ENCODE results near the gene ZNRD2.

The ZNRD2 gene

DNA sequence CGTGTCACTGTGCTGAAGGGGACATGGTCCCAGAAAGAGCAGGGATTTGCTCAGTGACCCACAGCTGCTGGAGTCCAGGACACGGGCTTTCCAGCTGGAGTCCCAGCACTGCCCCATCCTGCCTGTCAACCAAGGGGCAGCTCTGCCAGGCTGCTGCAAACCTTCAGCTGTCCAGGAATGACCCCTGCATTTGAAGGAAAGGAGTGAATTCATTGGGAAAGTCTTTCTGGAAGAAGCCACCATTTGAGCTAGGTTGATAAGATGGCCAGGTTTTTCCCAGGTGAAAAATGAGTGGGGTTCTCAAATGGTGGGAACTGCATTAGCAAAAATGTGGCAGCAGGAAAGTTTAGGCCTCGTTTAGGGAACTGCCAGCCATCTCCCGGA, 16.0 kb downstream of the ZNRD2 start:
- Histone ChIP-seq H3K36me3 (replicated peaks; ENCODE audit: insufficient read depth, low read length) (no peaks in the 10 kb centered on the region), H3F3A (ENCODE audit: insufficient read depth, low read length) (peaks cover 32% of the 10 kb centered on the region), H3K9me2 (replicated peaks; ENCODE audit: insufficient read depth, low read length) (no peaks in the 10 kb centered on the region), H3K27ac (ENCODE audit: low read length) (peak overlapping the region; percentile 99; the same call in 1 of the 2 replicates), H3K9ac (ENCODE audit: low read length) (no peak overlapping the region), H3K4me2 (ENCODE audit: low read depth, low read length) (peak overlapping the region; percentile 95; the same call in 1 of the 2 replicates), H3K79me2 (ENCODE audit: low read length) (peaks cover 18% of the 10 kb centered on the region), H3K9me3 (replicated peaks; ENCODE audit: insufficient read depth, low read length) (no peaks in the 10 kb centered on the region), H2AFZ (ENCODE audit: low read length) (no peak overlapping the region), H3K4me3 (ENCODE audit: low read length) (no peak overlapping the region), H3K4me1 (ENCODE audit: low read length) (peaks cover 33% of the 10 kb centered on the region), H4K20me1 (ENCODE audit: insufficient read depth, low read length) (no peaks in the 10 kb centered on the region), H3K27me3 (replicated peaks; ENCODE audit: insufficient read depth, low read length) (no peaks in the 10 kb centered on the region)
- TF ChIP-seq, protein P1, sequence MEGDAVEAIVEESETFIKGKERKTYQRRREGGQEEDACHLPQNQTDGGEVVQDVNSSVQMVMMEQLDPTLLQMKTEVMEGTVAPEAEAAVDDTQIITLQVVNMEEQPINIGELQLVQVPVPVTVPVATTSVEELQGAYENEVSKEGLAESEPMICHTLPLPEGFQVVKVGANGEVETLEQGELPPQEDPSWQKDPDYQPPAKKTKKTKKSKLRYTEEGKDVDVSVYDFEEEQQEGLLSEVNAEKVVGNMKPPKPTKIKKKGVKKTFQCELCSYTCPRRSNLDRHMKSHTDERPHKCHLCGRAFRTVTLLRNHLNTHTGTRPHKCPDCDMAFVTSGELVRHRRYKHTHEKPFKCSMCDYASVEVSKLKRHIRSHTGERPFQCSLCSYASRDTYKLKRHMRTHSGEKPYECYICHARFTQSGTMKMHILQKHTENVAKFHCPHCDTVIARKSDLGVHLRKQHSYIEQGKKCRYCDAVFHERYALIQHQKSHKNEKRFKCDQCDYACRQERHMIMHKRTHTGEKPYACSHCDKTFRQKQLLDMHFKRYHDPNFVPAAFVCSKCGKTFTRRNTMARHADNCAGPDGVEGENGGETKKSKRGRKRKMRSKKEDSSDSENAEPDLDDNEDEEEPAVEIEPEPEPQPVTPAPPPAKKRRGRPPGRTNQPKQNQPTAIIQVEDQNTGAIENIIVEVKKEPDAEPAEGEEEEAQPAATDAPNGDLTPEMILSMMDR (IDR thresholded peaks at IDR 0.05; ENCODE audit: low read length) = no peak
- TF ChIP-seq EZH2phosphoT487 (IDR thresholded peaks at IDR 0.05; ENCODE audit: low read length) = no peak
- no peak for TF ChIP-seq EZH2 (optimal IDR thresholded peaks at IDR 0.05; ENCODE audit: low read depth, low read length)
- no peak for DNase-seq

DNA sequence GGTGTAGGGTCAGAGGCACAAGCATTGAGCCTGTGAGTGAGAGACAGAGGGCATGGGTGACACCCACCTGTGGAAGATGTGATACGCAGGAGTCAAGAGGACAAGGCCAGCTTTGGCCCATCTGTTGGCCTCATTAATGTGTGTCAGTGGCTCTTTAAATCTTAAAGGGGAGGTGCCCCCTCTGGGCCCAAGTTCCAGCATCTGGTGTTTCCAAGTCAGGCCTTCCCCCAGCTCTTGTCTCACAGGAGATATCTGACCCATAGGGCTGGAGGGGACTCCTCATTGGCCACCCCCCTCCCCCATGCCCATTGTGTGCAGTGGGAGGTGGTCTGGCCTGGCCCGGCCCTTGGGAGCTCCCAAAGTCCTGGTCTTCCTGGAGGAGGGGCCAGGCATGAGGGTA, 16.4 kb downstream of the ZNRD2 start:
- Histone ChIP-seq H3K9ac (ENCODE audit: low read length) (0 out of 2 replicates have a peak overlapping the region, but pooled peaks have one; percentile 83), H3K9me2 (replicated peaks; ENCODE audit: insufficient read depth, low read length) (no peaks in the 10 kb centered on the region), H3K79me2 (ENCODE audit: low read length) (peaks cover 17% of the 10 kb centered on the region), H3K36me3 (replicated peaks; ENCODE audit: insufficient read depth, low read length) (no peaks in the 10 kb centered on the region), H3K27me3 (replicated peaks; ENCODE audit: insufficient read depth, low read length) (no peaks in the 10 kb centered on the region), H3K4me2 (ENCODE audit: low read depth, low read length) (peak overlapping the region; percentile 95), H3K27ac (ENCODE audit: low read length) (peak overlapping the region; percentile 99; the same call in 1 of the 2 replicates), H3F3A (ENCODE audit: insufficient read depth, low read length) (peaks cover 32% of the 10 kb centered on the region), H3K4me1 (ENCODE audit: low read length) (peaks cover 33% of the 10 kb centered on the region), H4K20me1 (ENCODE audit: insufficient read depth, low read length) (no peaks in the 10 kb centered on the region), H3K9me3 (replicated peaks; ENCODE audit: insufficient read depth, low read length) (no peaks in the 10 kb centered on the region), H3K4me3 (ENCODE audit: low read length) (no peak overlapping the region), H2AFZ (ENCODE audit: low read length) (no peak overlapping the region)
- TF ChIP-seq EZH2phosphoT487 (IDR thresholded peaks at IDR 0.05; ENCODE audit: low read length) (no peak), EZH2 (optimal IDR thresholded peaks at IDR 0.05; ENCODE audit: low read depth, low read length) (no peak)
- TF ChIP-seq, protein P1 (IDR thresholded peaks at IDR 0.05; ENCODE audit: low read length) = no peak
- peak; percentile 29 for DNase-seq

DNA sequence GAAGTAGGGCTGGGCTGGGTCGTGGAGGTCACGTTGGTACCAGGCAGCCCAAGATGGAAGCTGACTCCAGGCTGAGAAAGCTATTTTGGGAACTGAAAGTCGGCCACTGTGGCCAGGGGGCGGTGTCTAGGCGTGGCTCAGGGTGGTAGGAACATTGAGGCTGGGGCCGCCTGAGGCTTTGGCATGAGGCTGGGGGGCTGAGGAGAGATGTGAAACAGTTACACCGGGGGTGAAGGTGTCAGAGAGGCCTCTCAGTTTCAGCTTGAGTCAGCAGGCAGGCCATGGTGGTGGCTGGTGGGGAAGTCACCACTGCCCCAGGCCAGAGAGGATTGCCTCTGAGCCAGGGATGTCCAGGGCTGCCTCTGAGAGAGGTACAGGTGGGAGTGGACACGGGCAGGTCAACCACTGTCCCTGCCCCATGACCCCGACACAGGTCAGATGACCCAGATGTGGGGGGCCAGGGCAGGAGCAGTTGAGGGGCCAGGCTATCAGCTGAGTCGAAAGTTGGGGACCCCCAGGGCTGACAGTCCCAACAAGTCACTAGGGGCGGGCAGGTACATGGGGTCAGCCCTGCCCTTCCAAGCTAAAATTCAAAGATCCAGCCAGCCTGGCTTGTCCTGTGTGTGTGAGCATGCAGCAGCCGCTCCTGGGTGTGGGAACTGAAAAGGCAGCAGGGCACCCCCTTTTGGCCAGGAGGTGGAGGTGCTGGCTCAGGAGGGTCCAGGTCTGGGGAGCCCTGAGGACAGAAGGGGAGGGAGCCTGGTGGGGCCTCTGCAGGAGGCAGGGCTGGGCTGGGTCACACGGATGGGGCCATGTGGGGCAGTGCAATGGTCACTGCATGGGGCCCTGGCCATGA, 18.1 kb downstream of the ZNRD2 start:
- H3K27ac ChIP-seq (ENCODE audit: low read length) = peak overlapping the region; percentile 99
- no peaks in the 10 kb centered on the region for H3K9me2 ChIP-seq (replicated peaks; ENCODE audit: insufficient read depth, low read length)
- H3K9me3 ChIP-seq (replicated peaks; ENCODE audit: insufficient read depth, low read length) = no peaks in the 10 kb centered on the region
- peak overlapping the region; percentile 95 for H3K4me2 ChIP-seq (ENCODE audit: low read depth, low read length)
- H4K20me1 ChIP-seq (ENCODE audit: insufficient read depth, low read length) = no peaks in the 10 kb centered on the region
- H3K79me2 ChIP-seq (ENCODE audit: low read length) = peaks cover 17% of the 10 kb centered on the region
- H3F3A ChIP-seq (ENCODE audit: insufficient read depth, low read length) = peaks cover 32% of the 10 kb centered on the region
- H2AFZ ChIP-seq (ENCODE audit: low read length) = peak overlapping the region; percentile 48
- DNase-seq = peak; percentile 94
- peak overlapping the region; percentile 83 for H3K9ac ChIP-seq (ENCODE audit: low read length)
- H3K4me1 ChIP-seq (ENCODE audit: low read length) = peaks cover 33% of the 10 kb centered on the region
- H3K27me3 ChIP-seq (replicated peaks; ENCODE audit: insufficient read depth, low read length) = no peaks in the 10 kb centered on the region
- H3K36me3 ChIP-seq (replicated peaks; ENCODE audit: insufficient read depth, low read length) = no peaks in the 10 kb centered on the region
- TF ChIP-seq, protein P1 (IDR thresholded peaks at IDR 0.05; ENCODE audit: low read length) = peak; percentile 88
- no peak for TF ChIP-seq EZH2phosphoT487 (IDR thresholded peaks at IDR 0.05; ENCODE audit: low read length)
- H3K4me3 ChIP-seq (ENCODE audit: low read length) = peak overlapping the region; percentile 49
